Epidermal melanocyte (primary cell): Measurements from ENCODE around the gene NR2F2.

ENCODE experiments used
- DNase-seq: peaks from one replicate; pipeline ENCODE4 v3.0.0; 2011; ENCODE audit warnings: low spot score; ENCODE audit not compliant: insufficient read length

The NR2F2 gene

DNA sequence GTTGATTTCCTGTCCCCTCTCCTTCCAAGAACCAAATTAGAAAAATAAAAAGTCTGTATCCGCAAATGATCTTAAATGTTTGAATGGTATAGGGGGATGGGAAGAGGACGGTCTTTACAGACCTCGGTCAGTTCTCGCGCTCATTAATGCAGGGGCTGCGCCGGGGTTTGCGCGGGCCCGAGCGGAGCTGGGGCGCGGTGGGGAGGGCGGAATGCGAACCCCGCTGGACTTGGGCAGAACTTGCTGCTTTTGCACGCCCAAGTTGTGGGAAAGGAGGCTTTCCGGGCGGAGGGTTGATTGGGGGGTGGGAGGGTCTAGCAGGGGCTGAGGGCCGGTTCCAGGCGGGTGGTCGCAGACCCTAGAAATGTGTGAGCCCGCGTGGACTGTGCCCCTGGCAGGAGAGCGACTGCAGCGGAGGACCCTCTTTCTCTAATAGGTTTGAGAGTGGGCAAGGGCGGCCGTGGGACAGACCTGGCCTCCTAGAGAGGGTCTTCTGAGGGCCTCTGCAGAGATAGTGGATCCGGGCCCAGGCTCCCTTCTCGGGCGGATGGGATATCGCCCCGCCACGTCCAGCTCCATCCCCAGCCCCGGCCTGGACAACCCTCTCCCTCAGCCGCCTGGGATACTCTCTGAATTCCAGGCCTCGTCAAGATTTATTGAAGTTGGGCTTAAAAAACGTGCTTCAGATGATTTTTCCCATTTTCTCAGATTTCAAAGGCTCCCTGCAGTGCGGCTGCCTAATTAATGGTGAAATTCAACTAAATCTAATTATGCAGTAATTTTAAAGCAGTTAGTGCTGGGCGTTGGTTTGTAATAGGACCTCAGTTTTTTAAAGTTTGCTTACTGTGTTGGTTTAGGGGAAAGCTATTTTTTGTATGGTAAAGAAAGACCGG, 11.3 kb downstream of the NR2F2 start:
- no peak for DNase-seq

DNA sequence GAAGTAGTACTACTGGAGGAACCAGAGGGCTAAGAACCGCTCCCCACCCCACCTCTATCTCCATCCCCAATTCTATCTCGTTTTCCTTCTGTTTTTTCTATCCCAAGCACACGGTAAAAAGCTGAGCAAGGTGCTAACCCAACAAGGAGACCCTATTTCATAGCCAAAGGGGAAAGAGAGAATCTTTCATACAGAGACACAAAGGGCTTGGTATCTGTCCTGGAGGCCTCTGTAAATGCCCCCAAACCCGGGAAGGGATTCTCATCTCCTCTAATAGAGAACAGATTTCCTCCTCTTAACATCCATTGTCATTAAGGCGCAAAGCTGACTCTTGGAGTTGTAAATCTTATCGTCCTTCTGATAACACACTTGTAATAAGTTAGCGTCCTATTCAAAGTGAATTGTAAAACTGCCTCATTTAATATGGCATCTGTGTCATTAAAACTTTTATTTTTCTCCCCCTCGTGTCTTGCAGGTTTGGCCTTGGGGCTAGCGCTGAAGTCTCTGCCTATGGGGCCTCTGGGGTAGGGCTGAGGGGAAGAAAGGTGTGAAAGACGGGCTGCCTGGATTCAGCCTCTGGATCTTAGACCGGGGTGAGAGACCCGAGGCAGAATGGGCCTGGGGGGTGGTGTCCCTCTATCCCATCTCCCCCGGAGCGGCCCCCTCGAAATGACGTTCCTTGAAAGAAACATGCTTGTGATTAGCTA, 12.1 kb downstream of the NR2F2 start:
- no peak for DNase-seq

DNA sequence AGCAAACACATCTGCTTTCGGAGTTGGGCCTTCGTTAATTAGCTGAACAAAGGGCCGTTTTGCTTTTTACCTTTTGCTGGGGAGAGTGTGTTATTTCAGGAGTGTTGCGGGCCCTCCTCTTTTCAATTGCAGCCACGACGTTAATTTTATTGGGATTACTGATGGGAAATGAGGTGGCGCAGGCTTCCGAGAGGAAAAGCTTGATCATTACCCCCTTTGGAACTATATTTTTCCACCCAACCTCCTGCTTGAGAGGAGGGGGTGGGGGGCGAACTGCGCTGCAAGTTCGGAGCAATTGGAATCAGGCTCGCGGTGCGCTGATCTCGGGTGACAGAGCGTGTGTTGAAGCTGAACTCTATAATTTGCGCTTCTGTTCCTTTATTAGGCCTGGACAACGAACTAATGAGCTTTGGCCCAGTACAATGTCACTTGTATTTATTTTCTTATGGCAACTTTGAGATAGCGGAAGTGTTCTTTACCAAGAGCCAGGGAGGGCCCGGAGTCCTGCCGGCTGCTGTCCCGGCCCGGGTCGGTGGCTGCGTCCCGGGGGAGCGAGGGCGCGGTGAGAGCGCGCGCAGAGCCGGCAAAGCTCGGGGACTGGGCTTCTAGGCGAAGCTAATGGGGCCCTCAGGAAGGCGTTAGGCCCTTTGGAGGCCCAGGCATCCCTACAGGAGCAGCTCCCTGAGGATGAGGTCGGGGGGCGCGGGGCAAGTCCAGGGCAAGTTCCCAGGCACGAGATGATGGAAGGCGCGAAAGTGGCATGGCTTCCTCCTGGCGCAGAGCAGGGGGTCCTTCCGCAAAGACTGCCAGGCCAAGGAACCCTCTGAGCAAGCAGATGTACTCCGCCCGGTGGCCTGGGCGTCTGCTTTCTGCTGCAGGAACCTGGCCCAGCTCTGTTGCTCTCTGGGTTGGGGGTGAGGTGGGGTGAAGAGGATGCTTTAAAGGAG, 12.9 kb downstream of the NR2F2 start:
- no peak for DNase-seq

DNA sequence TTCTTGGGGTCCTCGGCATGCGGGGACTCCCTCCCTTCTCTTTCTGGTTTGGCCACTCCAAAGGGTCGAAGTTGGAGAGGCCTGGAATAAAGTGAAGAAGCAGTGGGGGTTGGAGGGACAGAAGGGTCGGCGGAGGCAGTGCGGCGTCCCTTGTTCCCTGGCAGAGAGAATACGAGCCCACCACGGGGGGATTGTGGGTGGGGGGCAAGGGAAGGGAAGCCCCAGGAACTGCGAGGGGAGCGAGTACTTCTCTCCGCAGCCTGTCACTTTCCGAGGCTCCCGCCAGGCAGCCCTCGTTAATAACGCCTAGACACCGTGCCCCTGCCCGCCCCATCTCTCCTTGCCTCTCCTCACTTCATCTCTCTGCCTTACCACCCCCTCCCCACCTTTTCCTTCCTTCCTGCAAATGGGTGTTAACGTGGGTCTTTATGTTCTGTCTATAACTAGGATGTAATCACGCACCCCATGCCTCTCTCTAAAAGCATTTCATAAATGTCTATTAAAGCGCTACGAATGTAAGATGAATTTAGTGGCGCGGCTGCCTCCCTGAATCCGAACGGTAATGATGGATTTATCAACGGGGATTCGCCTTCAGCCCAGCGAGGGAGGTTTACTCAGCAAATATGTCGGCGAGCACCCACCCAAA, 13.7 kb downstream of the NR2F2 start:
- DNase-seq, result no peak

DNA sequence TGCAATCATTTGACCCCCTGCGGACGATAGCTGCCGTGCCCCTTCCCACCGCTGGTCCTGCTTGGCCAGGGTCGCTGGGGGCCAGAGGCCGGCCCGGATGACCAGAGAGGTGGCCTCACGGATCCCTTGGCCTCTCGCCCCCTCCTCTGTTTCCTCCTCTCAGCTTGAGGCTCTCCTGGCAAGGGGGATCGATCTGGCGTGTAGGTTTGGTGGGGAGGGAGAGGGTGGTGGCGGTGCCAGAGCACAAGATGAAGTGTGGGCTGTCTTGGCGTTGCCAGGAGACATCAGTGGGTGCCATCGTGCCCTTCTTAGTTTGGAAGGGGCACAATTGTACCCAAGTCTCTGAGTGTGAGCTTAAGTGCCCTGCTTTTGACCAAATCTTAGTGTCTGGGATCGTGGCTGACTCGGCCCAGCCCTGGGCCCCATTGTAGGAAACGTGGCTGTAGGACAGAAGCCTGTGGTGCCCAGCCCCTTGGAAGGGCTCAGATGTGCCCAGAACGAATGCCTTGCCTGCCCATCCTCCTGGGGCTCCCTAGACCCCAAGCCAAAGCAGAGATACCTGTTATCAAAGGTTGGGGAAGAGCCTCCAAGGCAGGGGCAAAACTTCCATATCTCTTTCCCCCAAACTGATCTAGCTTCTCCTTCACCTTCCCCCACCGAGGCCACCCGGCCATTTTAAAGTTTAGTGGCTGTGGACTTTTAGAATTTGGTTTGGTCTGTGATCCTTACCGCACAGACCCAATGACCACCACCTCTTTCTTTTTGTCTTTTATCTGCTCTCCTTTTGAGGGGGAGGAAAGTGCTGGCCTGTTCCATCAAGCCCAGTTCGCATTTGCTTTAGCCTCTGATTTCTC, 14.4 kb downstream of the NR2F2 start:
- no peak for DNase-seq

DNA sequence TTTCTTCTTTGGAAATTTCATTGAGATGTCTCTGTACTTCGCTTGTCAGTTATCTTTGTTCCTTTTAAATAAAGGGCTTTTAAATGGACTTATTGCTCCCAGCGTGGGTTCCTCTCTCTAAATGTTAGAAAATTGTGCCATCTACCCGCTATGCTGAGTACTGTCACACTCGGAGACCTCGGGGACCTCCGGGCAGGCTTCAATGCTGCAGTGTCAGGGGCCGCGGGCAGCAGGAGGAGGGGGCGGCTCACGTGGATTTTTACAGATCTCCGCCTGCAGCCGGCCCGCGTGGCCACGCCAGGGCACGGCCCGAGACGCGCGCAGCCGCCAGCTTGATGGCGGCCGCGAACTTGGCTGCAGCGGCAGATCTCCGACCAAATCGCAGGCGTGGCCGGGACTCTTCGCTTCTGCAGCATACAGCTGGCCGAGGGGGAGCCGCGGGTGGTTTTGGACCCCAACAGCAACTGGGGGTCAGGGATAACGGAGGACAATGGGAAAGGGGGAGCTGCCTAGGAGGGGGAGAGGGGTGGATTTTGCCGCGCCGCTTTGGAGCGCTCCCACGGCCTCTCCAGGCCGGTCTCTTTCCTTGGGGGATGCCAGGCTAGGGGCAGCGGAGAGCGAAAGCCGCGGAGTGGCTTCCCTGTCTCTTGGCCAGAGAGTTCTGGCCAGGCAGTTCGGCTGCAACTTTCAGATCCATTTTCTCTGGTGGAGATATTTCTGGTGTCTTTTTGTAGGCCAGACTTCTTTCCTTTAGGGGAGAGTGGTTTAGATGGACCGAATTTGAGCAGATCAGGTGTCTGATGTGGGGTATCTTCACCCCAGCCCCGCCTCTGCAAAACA, 15.3 kb downstream of the NR2F2 start:
- DNase-seq, result peak; percentile 98

DNA sequence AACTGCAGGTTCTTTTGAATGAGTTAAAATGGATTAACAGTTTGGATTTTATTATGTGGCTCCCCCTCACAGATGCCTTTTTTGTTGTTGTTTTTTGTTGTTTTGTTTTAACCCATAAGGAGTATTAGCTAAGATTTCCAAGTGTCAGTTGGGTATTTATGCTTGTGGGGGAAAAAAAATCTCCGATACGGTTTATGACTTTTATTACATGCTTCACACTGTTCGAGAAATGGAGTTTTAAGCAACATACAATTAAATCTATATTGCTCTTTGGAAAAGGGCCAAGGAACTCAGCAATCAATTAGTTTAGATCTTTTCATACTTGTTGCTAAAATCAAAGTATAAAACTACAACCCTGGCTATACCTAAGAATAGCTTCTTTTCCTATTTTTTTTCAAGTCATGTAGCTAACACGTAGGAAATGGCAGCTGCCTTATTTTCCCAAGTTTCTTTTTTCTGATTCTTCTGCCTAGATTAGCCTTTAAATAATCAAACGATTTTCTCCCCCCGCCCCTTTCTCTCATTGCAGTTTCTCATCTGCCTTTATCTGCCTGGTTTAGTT, 16.0 kb downstream of the NR2F2 start:
- DNase-seq, result no peak

DNA sequence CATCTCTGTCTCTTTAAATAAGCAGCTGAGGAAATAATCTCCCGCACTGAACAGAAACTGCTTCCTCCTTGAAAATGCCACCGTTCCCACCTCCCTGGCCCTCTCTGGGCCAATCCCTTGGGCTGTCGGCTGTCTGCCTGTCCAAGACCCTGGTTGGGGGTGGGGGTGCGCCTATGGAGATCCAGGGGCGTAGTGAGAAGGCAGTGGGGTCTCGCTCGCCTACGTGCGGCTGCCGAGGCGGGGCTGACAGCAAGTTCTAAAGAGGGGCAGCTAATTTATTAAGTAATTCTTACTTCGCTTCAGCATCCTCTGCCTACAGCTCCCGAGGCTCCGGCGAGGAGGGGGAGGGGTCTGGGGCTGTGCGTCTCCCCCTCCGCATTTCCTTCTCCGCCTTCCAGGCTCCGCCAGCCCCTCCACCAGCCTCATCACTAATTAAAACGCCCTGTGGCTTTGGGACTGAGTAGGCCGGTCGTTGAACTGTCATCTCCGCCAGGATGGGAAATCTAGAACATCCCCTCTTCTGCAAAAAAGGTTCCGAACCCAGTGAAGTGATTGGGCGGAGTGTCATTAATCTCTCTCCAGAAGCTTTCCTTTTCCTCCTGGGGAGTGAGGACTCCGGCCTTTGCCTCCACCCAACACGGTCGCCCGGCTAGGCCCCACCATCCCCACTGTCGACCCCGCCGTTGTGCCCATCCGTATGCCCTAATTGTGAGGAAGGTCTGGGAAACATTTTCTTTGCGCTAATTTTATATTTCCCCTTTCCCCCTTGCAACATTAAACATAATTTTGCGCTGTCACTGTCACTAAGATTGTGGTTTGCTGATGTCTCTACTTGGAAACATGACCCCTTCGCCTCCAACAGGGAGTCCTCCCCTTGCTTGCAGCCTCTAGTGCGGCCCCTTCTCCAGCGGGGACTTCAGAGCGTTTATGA, 16.9 kb downstream of the NR2F2 start:
- DNase-seq, result no peak

DNA sequence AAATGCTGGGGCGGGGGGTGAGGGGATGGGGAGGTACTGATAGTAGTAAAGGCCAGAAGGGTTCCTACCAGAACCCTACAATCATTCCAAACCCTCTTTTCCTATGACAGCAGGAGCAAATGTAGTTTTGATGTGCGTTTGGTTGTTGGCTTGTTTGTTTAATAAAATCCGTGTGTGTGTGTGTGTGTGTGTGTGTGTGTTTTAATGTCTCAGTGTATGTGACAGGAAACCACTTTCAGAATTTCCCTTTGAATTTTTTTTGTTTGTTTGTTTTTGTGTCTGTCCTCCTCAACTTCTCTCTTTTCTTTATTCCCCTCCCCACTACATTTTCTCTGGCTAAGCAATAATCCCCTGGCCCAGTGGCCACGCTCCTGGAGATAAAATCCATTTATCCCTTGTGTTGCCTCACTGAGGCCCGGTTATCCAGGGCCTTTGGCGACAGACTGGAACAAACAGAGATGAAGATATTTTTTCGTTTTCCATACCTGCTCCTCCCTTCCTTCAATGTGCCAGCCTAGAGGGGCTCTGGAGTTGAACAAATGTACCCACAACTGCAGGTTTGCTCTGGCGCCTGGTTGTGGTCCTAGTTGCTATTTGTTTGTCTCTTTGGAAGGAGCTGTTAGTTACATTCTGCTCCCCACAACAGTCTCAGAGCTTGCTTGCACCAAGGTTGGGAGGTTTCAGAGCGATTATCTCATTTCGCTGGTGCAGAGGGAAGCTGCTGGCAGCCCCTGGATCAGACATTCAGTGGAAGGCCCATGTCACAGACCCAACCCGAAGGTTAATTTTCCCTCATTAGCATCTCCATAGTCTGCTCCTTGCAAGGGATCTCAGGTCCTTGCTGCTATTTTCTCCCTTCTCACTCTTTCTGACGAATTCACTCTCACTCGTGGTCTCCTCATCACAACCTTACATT, 17.9 kb downstream of the NR2F2 start:
- no peak for DNase-seq

DNA sequence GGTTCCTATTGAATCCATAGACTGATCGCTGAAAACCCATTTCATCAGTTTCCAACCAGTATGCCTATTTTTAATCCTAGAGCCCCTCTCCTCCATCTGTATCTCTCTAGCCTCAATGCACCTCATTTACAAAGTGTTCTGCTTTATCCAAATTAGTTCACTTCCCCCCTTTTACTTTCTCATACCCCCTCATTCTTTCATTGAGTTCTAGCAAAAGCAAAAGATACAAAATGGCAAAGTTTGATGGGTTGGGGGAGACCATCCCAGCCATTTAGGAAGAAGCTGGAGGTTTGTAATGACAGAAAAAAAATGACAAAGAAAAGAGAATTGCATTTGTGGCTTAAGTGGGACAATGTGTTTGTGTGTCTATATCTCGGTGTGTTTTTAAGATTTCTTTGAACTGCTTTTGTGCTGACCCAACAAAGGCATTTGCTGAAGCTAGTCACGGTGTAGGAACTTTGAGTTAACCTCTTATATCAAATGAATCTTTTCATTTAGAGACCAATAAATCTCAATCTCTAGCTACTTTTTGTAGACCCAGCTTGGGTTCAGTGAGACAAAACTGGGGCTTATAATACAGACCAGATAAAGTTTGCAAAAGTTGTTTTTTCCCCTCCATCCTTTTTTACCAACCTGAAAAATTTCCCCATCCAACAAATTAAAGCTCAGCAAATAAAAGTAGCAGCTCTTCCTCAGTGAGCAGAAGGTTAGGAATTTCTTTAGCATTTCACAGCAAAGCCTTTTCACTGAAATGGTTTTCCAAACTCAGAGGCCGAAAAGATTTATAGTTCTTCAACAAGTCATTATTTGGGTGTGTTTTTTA, 18.7 kb downstream of the NR2F2 start:
- DNase-seq, result no peak

DNA sequence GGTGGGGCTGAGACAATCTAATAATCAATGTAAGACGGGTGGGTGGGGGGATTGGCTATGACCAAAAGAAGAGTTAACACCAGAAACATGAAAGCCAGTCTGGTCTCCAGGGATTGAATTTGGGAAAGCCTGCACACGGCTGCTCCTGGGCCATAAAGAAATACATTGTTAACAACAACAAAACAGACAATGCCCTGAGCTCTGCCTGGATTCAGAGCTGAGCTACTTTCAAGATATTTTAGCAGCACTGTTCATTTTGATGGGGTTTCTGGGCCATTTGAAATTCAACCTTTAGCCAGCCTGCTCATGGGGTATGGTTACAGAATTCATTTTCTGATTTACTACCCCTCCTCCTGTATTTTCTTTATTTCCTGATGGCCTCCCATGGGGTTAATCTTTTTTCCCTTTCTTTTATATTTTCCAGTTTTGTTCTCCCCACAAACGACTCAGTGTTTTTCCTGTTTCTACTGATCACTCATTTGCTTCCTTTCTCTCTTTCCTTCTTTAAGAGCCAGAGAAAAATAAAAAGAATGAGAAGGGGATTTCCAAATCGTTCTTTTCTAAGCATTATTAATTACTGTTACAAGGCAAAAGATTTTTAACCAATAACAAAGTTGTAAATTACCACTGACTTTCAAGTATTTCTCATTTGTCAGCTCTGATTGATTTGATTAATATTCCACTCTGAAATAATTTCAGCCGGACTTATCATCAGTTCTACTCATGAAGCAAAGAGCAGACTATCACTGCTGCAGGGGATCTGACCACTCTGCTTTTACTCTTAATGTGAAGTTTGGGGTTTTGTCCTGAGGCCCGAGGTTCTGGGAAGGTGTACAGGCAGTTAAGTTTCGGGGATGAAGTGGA, 19.6 kb downstream of the NR2F2 start:
- no peak for DNase-seq

DNA sequence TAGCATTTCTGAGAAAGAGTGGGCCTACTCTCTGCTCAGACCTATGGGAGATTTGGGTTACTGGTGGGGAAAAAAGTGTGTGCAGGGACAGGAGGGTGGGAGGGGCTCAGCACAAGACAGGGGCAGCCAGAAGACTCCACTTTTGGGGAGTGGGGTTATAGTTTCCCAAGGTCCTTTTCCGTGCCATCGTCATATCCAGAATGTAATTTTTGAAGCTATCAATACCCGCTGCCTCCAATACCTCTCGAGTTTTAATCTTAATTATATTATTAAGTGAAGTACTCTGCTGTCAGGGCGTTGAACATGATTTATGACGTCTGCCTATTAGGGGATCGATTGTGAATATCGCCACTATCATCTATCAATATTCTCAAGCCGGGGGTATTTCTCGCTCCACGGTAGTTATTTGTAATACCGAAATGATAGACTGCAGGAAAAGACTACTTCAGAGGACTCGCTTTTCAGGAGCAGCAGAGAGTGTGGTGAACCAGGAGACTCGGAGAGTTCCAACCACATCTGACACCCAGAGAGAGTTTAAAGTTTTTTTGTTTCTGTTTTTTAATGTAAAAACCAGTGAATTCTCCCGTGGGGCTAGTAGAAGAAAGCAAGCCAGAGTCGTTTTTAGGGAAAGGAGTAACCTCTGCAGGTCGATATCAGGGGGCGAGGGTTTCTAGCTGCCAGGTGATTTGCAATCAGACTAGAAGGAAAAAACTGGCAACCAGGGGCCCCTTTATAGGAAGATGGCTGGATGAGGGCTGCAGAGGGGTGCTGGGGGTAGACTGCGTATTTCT, 20.6 kb downstream of the NR2F2 start:
- no peak for DNase-seq

DNA sequence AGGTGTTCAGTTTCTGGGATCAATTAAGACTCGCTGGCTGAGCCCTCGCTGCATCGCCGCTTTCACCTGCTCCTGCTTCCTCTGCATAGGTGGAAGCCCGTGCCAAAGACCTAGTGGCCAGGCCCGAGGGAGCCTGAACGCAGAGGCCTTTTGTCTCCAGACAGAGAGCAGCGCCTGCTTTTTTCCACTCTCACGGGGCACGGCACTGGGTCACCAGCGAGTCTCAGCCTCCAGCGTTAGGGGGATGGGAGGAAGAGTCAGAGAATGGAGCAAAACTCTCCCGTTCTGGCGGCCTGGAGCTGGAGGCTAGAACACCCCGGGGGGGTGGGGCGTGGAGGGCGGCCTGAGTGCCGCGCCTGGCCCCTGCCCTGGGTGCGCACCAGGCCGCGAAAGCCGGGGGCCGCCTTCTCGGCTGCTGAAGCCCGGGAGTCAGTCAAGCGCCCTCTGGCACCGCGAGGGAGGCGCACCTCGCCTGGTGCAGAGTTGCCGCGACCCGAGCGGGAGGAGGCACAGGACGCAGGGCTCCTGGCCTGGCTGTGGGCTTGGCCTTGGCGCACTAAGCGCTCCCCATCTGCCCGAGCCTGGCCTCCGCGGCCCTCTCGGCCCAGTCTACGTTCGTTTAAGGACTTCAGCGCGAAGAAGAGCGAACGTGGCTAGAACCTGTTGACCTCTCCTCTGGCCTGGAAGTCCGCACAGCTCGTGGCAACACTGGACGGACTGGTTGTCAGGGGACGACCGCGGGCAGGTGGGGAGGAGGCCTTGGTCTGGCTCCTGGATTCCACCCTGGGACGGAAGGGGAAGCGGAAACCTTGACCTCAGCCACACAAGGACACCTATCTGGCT, 21.5 kb downstream of the NR2F2 start:
- DNase-seq, result no peak
